DMS53 treated with DMSO at 0.1 percent for 48 hours (cell line): Measurements from ENCODE around the gene FERD3L.

ENCODE experiments used
- DNase-seq: peaks from one replicate; lab custom pipeline; 2025; ENCODE audit not compliant: unreplicated experiment; lab: John Stamatoyannopoulos, UW

FERD3L gene

GRCh38 chr7:19117091-19117869, 27.9 kb downstream of the FERD3L start, which contains the start of gene TWIST1:
Gene TWIST1 (minus strand): TSS chr7:19117636. CDS start chr7:19117321, 315 bp downstream.
- DNase-seq: peak; percentile 42

- DNase-seq: peak; percentile 50
These were observed 28.8 kb downstream of the FERD3L start for GRCh38 chr7:19116121-19117090.

DNA sequence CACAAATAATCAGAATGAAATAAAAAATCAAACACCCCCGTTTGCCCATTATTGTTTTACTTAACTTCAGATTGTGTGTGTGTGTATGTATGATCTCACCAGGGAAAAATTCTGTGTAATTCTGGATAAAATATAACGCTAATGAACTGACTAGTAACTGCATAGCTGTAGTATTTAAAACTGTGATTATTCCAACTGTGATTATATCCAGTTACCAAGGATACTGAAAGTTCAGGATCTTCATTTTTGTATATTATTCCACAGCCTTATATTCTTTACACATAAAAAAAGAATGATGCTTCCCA, 30.7 kb downstream of the FERD3L start:
- DNase-seq: no peak

DNA sequence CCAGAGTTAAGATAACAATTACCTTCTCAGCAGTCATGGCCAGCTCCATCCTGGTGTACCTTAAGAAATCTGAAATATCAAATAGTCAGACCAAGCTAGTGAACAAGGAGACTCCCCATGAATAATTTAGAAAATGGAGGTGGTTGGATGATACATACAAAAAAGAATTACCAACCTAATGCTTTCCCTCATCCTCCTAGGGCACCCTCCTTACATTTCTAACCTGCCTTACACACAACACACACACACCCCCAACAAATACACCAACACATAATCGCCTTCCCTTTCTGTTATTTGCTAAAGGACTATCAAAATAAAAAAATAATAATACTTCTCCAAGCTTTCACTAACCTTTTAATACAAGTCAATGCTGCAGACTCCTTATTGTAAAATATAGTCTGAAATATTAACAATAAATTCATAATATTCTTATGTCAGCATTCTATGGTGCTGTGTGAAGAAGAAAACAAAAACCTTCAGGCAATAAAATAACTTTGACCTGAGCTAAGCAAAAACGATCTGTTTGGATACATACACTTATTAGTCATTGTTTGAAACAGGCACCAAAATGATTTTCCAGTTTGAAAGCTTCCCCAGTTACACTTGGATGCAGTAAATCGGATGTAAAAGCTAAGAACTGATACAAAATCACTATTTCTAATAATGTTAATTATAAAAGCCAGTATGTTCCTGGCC, 31.2 kb downstream of the FERD3L start:
- DNase-seq: no peak

GRCh38 chr7:19113002-19113350, 32.2 kb downstream of the FERD3L start:
- no peak for DNase-seq

GRCh38 chr7:19112274-19113001, 32.8 kb downstream of the FERD3L start:
- DNase-seq: no peak

- no peak for DNase-seq
These were observed 33.5 kb downstream of the FERD3L start for GRCh38 chr7:19111474-19112273.

DNA sequence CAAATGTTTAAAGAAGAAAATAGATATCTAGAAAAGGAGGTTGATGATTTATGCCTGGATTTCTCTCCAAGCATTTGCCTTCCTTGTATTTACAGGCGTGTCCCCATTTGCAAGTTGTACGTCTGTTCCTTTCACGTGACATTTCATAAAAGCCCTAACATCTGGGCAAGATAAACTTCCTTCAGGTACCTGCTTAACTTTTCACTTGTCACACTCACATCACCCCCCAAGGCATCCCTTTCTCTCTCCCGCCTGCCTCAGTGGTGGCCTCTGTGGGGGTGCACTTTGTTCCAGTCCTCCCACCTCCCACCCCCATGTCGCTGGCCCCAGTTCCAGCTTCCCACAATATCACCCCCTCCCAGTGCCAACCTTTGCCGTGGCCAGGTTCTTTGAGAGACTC, 34.4 kb downstream of the FERD3L start:
- DNase-seq: no peak

GRCh38 chr7:19110026-19110730, 35.0 kb downstream of the FERD3L start:
- no peak for DNase-seq

DNA sequence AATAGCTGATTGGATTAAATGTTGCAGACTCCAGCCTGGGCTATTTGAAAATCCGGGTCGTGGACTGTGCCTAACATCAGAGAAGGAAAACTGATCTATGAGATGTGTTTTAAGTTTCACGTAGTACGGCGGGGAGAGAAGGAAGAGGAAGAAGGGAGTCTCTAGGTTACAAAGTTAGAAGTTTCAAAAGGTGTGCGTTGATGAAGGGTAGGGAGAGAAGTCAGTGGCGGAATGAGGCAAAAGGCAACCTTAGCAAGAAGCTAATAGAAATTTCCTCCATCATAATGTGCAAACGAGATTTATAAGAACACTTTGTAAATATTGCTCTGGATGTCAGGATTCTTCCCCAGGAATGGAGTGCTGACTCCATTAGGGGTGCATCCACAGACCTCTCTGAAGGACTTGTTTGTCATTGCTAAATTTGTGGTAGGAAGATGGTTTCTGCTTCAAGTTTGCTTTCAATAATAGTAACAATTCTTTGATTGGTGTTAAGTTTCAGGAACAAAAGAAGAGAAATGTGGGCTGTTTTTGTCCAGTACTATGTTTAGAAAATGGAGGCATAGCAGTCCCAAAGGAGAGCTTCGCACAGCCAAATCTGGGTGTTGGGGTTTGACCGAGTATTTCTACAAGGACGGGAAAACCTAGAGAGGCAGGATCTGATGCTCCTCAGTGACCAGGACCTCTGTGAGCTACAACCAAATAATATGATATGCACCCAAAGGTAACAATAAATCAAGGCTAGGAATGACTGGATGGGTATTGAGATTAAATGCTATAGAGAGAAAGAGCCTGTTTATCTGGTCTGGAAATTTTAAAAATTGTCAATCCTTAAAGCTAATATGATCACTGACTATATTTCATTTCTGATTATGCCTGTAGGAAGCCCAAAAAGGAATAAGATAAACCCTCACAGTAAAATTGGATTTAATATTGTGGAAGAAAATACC, 35.9 kb downstream of the FERD3L start:
- DNase-seq: no peak

DNA sequence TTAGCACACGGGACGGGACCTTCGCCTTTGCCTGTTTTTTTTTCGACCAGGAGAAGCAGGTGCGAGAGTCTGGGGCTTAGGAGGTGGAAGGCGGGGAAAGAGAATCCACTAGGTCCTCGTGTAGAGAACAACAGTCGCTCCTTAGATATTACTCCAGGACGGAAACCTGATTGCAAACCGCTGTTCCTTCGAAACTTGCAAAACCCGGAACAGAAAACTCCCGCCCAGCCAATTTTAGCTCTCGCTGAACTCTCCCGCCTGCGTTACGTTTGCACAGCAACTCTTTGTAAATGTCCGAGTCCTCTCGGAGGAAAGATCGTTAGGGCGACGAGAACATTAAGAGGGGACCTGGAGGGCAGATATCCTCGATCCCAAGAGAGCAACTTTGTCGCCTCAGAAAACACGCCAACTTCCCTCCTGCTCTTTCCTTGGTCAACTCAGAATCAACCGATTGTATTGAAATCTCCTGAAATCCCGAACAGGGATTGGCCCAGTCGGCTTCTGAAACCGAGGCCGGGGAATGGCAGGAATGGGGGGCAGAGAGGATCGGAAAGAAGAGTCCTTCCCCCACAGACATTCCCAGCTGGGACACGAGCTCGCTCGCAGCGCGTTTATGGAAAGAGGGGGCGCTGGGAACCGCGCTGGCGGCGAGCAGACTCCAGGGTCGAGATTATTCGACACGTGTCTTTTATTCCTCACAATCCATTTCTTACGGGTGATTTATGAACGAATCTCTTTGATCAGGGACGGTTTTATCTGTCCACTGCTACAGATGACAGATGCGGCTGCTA, 37.7 kb downstream of the FERD3L start:
- peak; percentile 56 for DNase-seq

GRCh38 chr7:19107081-19107355, 38.2 kb downstream of the FERD3L start:
- no peak for DNase-seq

DNA sequence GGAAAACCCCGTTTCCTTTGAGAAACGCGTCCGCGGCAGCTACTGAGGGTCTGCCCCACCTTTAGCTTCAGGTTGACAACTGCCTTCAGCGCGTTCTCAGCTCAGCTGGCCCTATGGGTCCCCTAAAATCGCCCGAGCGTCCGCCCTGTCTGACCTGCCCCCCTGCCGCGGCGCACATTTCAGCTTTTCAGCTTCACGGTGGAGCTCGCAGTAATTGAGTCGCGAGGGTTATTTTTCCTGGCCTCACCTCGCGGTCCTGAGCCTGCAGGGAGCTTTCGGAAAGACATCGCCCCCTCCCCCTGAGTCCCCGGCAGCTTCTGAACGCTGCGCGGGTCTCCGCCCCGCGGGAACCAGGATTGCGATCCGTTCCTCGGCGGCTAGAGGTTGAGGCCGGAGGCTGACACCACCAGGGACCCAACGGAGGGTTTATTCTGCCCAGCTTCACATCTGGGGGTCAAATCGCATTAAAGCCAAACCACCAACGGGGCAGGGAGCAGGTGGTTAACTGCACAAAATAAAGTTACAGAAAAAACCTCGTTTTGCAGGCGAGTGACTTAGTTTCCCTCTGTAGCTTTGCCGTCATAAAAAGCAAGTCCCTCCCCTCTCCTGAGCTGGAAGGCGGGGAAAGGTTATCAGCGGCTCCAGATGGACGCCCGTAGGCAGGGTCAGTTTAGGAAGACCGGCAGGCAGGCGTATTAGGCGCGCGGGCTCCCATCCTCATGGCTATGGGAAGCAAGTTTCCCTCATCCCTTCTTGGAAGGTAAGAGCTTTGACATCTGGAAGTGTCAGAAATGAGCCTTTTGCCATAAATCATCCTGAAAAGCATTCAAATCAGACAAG, 38.8 kb downstream of the FERD3L start:
- DNase-seq: no peak

DNA sequence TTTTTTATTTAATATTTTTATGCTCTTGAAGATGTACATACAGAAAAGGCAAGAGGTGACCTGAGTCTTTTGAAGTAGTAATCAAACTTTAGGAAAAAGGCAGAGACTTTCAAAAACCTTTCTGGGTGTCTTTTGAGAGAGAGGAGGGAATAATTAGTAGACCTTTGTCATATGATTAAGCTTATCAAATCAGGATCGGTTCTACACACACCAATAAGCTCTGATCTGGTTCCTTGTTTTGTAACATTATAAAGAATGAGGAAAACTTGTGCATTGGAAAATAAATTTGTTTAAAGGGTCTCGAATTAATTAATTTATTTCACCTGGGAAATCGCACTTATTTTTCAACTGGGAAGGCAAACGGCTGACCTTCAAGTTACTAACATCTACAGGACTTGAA, 39.7 kb downstream of the FERD3L start:
- DNase-seq: no peak

DNA sequence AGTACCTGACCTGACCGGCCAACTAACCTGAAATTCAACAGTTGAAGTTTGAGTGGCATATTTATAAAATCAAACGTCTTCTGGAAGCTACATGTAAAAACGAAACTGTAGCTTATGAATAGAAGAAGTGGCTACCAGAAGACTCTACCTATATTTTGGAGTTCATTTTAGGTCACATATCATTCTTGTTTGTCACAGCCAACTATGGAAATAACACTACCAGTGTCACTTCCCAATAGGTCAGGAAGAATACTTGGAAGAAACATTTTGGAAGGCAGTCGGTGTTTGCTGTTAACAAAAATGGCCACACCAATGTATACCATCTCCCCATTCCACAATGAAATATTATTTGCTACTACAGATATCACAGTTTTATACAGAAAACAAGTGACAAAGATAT, 40.4 kb downstream of the FERD3L start:
- DNase-seq: no peak

- no peak for DNase-seq
These were observed 42.3 kb downstream of the FERD3L start for GRCh38 chr7:19102884-19103283.

DNA sequence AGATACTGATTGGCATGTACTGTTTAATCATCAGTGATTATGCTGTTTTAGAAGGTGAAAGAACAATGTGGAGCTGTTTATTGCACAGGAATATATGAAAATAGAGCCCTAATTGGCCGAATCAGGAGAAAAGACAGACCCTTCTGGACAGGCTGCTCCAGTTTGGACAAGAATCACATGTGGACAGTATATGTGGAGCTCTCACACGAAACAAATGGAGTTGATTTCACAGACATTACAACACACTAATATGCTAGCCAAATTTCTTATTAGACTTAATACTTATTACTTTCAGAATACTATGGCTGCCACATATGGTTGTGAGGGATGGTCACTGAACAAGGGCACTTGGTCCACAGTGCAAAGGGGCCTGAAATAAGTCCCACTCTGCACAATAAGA, 43.3 kb downstream of the FERD3L start:
- no peak for DNase-seq
